Ovary (tissue), 9 donors: ENCODE data around the gene VAV2. TPM values are rescaled to one million over a fixed set of nuclear protein-coding genes. Genes with fewer than 3 reads are reported as not detected.

Experiments used
- DNase-seq, 5 donors: peaks; one replicate each; pipeline ENCODE4 v3.0.0-alpha.2; 2019 to 2020
- H3K27ac ChIP-seq, 2 donors: fragments of 200-600 bp; one replicate each; pipeline versions ENCODE4 v1.5.1 to v1.8.0; 2019 to 2022
- H3K27me3 ChIP-seq: fragments of 200-600 bp; one replicate; pipeline ENCODE4 v1.8.0; 2022
- H3K36me3 ChIP-seq: fragments of 200-600 bp; sonication (generic); one replicate; pipeline ENCODE4 v1.5.1; 2019
- H3K4me1 ChIP-seq: one replicate; pipeline ENCODE4 v1.8.1; 2013; ENCODE audit warnings: mild to moderate bottlenecking, moderate library complexity; ENCODE audit not compliant: insufficient read depth
- H3K4me3 ChIP-seq: fragments of 200-600 bp; sonication (generic); one replicate; pipeline ENCODE4 v1.5.1; 2017
- H3K9me3 ChIP-seq, 2 donors: fragments of 200-600 bp in 1 of 2; sonication (generic) in 1 of 2; one replicate each; pipeline versions ENCODE4 v1.5.1 to v1.8.1; 2013 to 2019; ENCODE audit warnings: mild to moderate bottlenecking in 1 of 2, moderate library complexity in 1 of 2
- CTCF ChIP-seq, 3 donors: fragments of 450-650 bp in 2 of 3; fragments of 200-600 bp in 1 of 3; IDR thresholded peaks; one replicate each; pipeline versions ENCODE4 v1.5.1 to v1.8.0; 2016 to 2022; ENCODE audit warnings: antibody characterized with exemption in 3 of 3, mild to moderate bottlenecking in 1 of 3
- EP300 ChIP-seq: sonication (generic); formaldehyde crosslinking; IDR thresholded peaks from one replicate; pipeline ENCODE4 v1.6.1; 2017; ENCODE audit warnings: antibody characterized with exemption
- POLR2A ChIP-seq: fragments of 450-650 bp; IDR thresholded peaks from one replicate; pipeline ENCODE4 v1.6.1; 2017; ENCODE audit warnings: antibody characterized with exemption, mild to moderate bottlenecking, moderate library complexity
- WGBS, 3 donors: extraction: QIAGEN DNeasy Blood & Tissue Kit in 1 of 3; methylation state at CpG; one replicate each; pipeline versions ENCODE4 v1.1.5 to v1.1.7; 2013 to 2017; 5-methylcytosine and 5-hydroxymethylcytosine counted together
- intact Hi-C, 4 donors: fragments of 100-400 bp; cut with DNase I; formaldehyde crosslinking; loops; one replicate each; pipeline versions ENCODE4 v1.11.0 to v1.15.1; 2022 to 2023
- polyA plus RNA-seq, 2 donors: library from polyadenylated mRNA; stranded (reverse); fragments of 200-250 nt in 1 of 2; fragments of 350-450 nt in 1 of 2; fragmentation: Illumina TruSeq in 1 of 2; extraction: RNeasy Lipid Tissue Mini Kit (QIAGEN cat#74804) in 1 of 2; gene quantifications; one replicate each; pipeline ENCODE4 v1.2.3, GENCODE V29; 2013 to 2014
- total RNA-seq, 7 donors: library from RNA; depleted of rRNA in 2 of 7; stranded (reverse); fragments of >200 nt in 2 of 7; fragmentation: NEBNext Ultra II Directional in 3 of 7; extraction: Animal tissue kit (Norgen Biotek cat#: 25700) in 3 of 7; gene quantifications; one replicate each; pipeline versions ENCODE4 v1.1.0 to v1.2.4, GENCODE V29; 2016 to 2023
- donor health status: DM: no; HTN: no; CAD: no; lungs with moderate emphysema.
- donor health status: DM: no; HTN: no; CAD: no.
- donor health status: Bipolar disorder and iron deficiency.
- donor health status: DM: yes; HTN: yes; CAD: no.
- donor health status: DM: no; HTN: no; CAD: no.
- donor health status: DM: yes; HTN: yes; CAD: no.

Gene VAV2
- total and polyA plus RNA-seq, 9 donors: 3.7 to 14.1 (median 7.8) TPM

GRCh38 chr9:133917375-133917774 is 74.7 kb downstream of the VAV2 start:
- H3K4me3 ChIP-seq: no peak overlapping the region
- no peak for DNase-seq
- 75 to 87% (median 78%) methylated on average over 5 of the region's 5 CpGs for WGBS, 3 donors

GRCh38 chr9:133916159-133916541 is 76.0 kb downstream of the VAV2 start:
- intact Hi-C loops: no loop called here
- H3K27me3 ChIP-seq: no peaks in the 10 kb centered on the region
- 76 to 88% (median 79%) methylated on average over 15 to 16 of the region's 16 CpGs for WGBS, 3 donors
- H3K36me3 ChIP-seq: no peaks in the 10 kb centered on the region
- no peaks in the 10 kb centered on the region for H3K9me3 ChIP-seq
- no peaks in the 10 kb centered on the region for H3K4me1 ChIP-seq
- H3K27ac ChIP-seq: no peak overlapping the region
- DNase-seq: no peak
- TF ChIP-seq POLR2A (no peak), CTCF (IDR thresholded peaks at IDR 0.05) (no peak), EP300 (no peak)
- no peak overlapping the region for H3K4me3 ChIP-seq

More at GRCh38 chr9:133917375-133917774, 74.7 kb downstream of the VAV2 start:
- intact Hi-C loops: no loop called here
- H3K27ac ChIP-seq: no peak overlapping the region
- no peaks in the 10 kb centered on the region for H3K27me3 ChIP-seq
- H3K9me3 ChIP-seq: no peaks in the 10 kb centered on the region
- H3K36me3 ChIP-seq: no peaks in the 10 kb centered on the region
- TF ChIP-seq CTCF (IDR thresholded peaks at IDR 0.05) (no peak), POLR2A (no peak), EP300 (no peak)
- no peaks in the 10 kb centered on the region for H3K4me1 ChIP-seq

- Histone ChIP-seq H3K4me1 (peaks cover 2% of the 10 kb centered on the region), H3K27me3 (no peaks in the 10 kb centered on the region), H3K36me3 (no peaks in the 10 kb centered on the region), H3K9me3 (no peaks in the 10 kb centered on the region), H3K27ac (no peak overlapping the region), H3K4me3 (no peak overlapping the region)
- 82 to 83% (median 83%) methylated on average over 30 of the region's 30 CpGs for WGBS, 3 donors
- TF ChIP-seq CTCF (IDR thresholded peaks at IDR 0.05) (no peak), POLR2A (no peak), EP300 (no peak)
- no peak for DNase-seq
- intact Hi-C loops: no loop called here
Measured at GRCh38 chr9:133915534-133916158, 76.5 kb downstream of the VAV2 start.

- H3K27me3 ChIP-seq: no peaks in the 10 kb centered on the region
- peaks cover 2% of the 10 kb centered on the region for H3K4me1 ChIP-seq
- 59 to 71% (median 65%) methylated on average over 22 to 25 of the region's 25 CpGs for WGBS, 3 donors
- DNase-seq: no peak
- no peak overlapping the region for H3K27ac ChIP-seq
- H3K9me3 ChIP-seq: no peaks in the 10 kb centered on the region
- no peaks in the 10 kb centered on the region for H3K36me3 ChIP-seq
- intact Hi-C loops: no loop called here
- TF ChIP-seq CTCF (IDR thresholded peaks at IDR 0.05) (no peak), EP300 (no peak), POLR2A (no peak)
- H3K4me3 ChIP-seq: no peak overlapping the region
Measured at GRCh38 chr9:133914442-133915342, 77.4 kb downstream of the VAV2 start.
